ENCODE results near the gene FRRS1L.

FRRS1L gene

GRCh38 chr9:109117856-109118807 is 48.9 kb downstream of the FRRS1L start:
- no peak for TF ChIP-seq CTCF (conservative IDR thresholded peaks at IDR 0.05; ENCODE audit: low read depth, low read length)
- no peak for DNase-seq (ENCODE audit: low read depth)

GRCh38 chr9:109115931-109116526 is 51.0 kb downstream of the FRRS1L start:
- no peak for DNase-seq (ENCODE audit: low read depth)
- no peak for TF ChIP-seq CTCF (conservative IDR thresholded peaks at IDR 0.05; ENCODE audit: low read depth, low read length)
- H3K4me3 ChIP-seq (ENCODE audit: low read length): no peak overlapping the region

More at GRCh38 chr9:109117856-109118807, 48.9 kb downstream of the FRRS1L start:
- H3K4me3 ChIP-seq (ENCODE audit: low read length): peak overlapping the region; percentile 80

- H3K4me3 ChIP-seq (ENCODE audit: low read length): no peak overlapping the region
- TF ChIP-seq CTCF (conservative IDR thresholded peaks at IDR 0.05; ENCODE audit: low read depth, low read length): no peak
- DNase-seq (ENCODE audit: low read depth): no peak
These were observed 52.4 kb downstream of the FRRS1L start for GRCh38 chr9:109114670-109115069.

- no peak for TF ChIP-seq CTCF (conservative IDR thresholded peaks at IDR 0.05; ENCODE audit: low read depth, low read length)
- no peak overlapping the region for H3K4me3 ChIP-seq (ENCODE audit: low read length)
- no peak for DNase-seq (ENCODE audit: low read depth)
These were observed 53.0 kb downstream of the FRRS1L start for GRCh38 chr9:109113892-109114609.

GRCh38 chr9:109113254-109113653 is 53.8 kb downstream of the FRRS1L start:
- TF ChIP-seq CTCF (conservative IDR thresholded peaks at IDR 0.05; ENCODE audit: low read depth, low read length): no peak
- H3K4me3 ChIP-seq (ENCODE audit: low read length): no peak overlapping the region
- no peak for DNase-seq (ENCODE audit: low read depth)

GRCh38 chr9:109110329-109111021 is 56.6 kb downstream of the FRRS1L start:
- no peak for TF ChIP-seq CTCF (conservative IDR thresholded peaks at IDR 0.05; ENCODE audit: low read depth, low read length)
- peak overlapping the region; percentile 10 for H3K4me3 ChIP-seq (ENCODE audit: low read length)

More at GRCh38 chr9:109110329-109111021, 56.6 kb downstream of the FRRS1L start:
- DNase-seq (ENCODE audit: low read depth): no peak
